PC-3 (cell line): ENCODE data around the gene SEC62.

Experiments
- CTCF ChIP-seq: fragments of 300-600 bp; sonication (generic); conservative IDR thresholded peaks from 2 replicates; pipeline ENCODE4 v1.5.1; 2017; ENCODE audit warnings: antibody characterized with exemption, low read depth, mild to moderate bottlenecking, low read length
- EZH2 ChIP-seq: fragments of 300-600 bp; sonication (generic); IDR thresholded peaks from one replicate; pipeline ENCODE4 v1.6.1; 2017; ENCODE audit warnings: antibody characterized with exemption, mild to moderate bottlenecking, low read length; ENCODE audit not compliant: unreplicated experiment
- EZH2phosphoT487 ChIP-seq: fragments of 300-600 bp; sonication (generic); IDR thresholded peaks from 2 replicates; pipeline ENCODE4 v1.6.1; 2018; ENCODE audit warnings: mild to moderate bottlenecking, antibody characterized with exemption, low read length, borderline replicate concordance

DNA sequence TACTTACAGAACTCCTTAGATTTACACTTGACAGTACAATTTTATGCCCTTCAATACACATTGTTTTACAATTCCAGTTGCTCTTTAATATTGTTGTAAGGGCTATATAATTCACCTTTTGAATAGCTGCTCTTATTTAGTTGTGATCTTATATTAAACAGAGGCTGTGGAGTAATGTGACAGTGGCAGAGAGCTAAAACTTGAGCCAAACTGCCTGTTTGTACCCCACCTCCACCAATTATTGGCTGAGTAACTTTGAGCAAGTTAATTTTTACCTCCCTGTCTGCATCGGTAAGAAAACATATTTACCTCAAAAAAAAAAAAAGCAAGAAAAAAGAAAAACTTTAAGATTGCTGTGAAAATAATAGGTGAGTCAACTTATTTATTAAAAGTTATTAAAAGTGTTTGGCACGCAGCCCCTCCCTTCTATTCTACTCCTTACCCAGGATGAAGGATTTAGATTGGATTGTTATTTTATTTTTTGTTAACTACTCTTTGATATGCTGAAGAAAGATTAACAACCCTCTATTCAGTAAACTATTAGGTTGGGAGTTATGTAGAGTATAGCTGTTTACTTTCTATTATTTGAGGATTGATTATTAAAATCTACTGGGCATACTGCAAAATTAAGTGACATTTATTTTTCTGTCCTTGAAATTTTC lies 1.7 kb downstream of the SEC62 start:
- TF ChIP-seq EZH2 (no peak), CTCF (no peak), EZH2phosphoT487 (no peak)
